CD4-positive, alpha-beta memory T cell (primary cell): ENCODE results near the gene VEPH1. TPM values are rescaled to one million over a fixed set of nuclear protein-coding genes. Genes with fewer than 3 reads are reported as not detected.

Experiments
- CTCF ChIA-PET: fragments of 350-600 bp; sonication (Branson Sonifier 250); formaldehyde crosslinking; loops from one replicate; lab custom pipeline; 2021; ENCODE audit warnings: inconsistent platforms; ENCODE audit not compliant: partially characterized antibody; lab: Charles Lee
- POLR2A ChIA-PET: fragments of 350-600 bp; sonication (Branson Sonifier 250); formaldehyde crosslinking; loops from one replicate; lab custom pipeline; 2021; ENCODE audit not compliant: partially characterized antibody; lab: Charles Lee
- DNase-seq, 5 donors: peaks; one replicate each; pipeline versions ENCODE4 v3.0.0 to v3.0.0-alpha.2; 2020 to 2022; ENCODE audit warnings: mixed read lengths in 1 of 5
- H3K27ac ChIP-seq: one replicate; pipeline ENCODE4 v1.7.0; 2013; ENCODE audit warnings: low read depth, low read length
- H3K27me3 ChIP-seq: 2 replicates; pipeline ENCODE4 v1.7.0; 2013; ENCODE audit warnings: mild to moderate bottlenecking, low read length, moderate library complexity; ENCODE audit not compliant: insufficient read depth
- H3K36me3 ChIP-seq: 2 replicates; pipeline ENCODE4 v1.7.0; 2013; ENCODE audit warnings: mild to moderate bottlenecking, low read length, moderate library complexity; ENCODE audit not compliant: insufficient read depth
- H3K4me1 ChIP-seq: 2 replicates; pipeline ENCODE4 v1.7.0; 2013; ENCODE audit warnings: mild to moderate bottlenecking, low read length, moderate library complexity; ENCODE audit not compliant: insufficient read depth
- H3K4me3 ChIP-seq, 2 donors: one replicate each; pipeline ENCODE4 v1.7.0; 2013; ENCODE audit warnings: low read length in 2 of 2, mild to moderate bottlenecking in 1 of 2
- H3K9me3 ChIP-seq, 2 donors: one replicate each; pipeline ENCODE4 v1.7.0; 2013; ENCODE audit warnings: low read length in 2 of 2, control low read depth in 1 of 2; ENCODE audit not compliant: control insufficient read depth in 1 of 2
- H3K27ac Mint-ChIP-seq, 7 donors: one replicate each; pipeline ENCODE4 v1.8.0; 2020 to 2021; ENCODE audit warnings: mixed read lengths in 7 of 7, mild to moderate bottlenecking in 6 of 7, inconsistent platforms in 3 of 7, moderate library complexity in 3 of 7
- H3K27me3 Mint-ChIP-seq, 2 donors: one replicate each; pipeline ENCODE4 v1.8.0; 2020 to 2021; ENCODE audit warnings: mixed read lengths in 2 of 2
- H3K36me3 Mint-ChIP-seq, 2 donors: one replicate each; pipeline ENCODE4 v1.8.0; 2020 to 2021; ENCODE audit warnings: mixed read lengths in 2 of 2, inconsistent platforms in 1 of 2, mild to moderate bottlenecking in 1 of 2
- H3K4me1 Mint-ChIP-seq, 4 donors: one replicate each; pipeline ENCODE4 v1.8.0; 2020 to 2021; ENCODE audit warnings: mixed read lengths in 4 of 4, mild to moderate bottlenecking in 1 of 4
- H3K4me3 Mint-ChIP-seq, 8 donors: one replicate each; pipeline ENCODE4 v1.8.0; 2020 to 2021; ENCODE audit warnings: mixed read lengths in 8 of 8, mild to moderate bottlenecking in 7 of 8, moderate library complexity in 6 of 8, inconsistent platforms in 3 of 8
- H3K9me3 Mint-ChIP-seq, 8 donors: one replicate each; pipeline ENCODE4 v1.8.0; 2020 to 2021; ENCODE audit warnings: mixed read lengths in 8 of 8, mild to moderate bottlenecking in 5 of 8, inconsistent platforms in 3 of 8, moderate library complexity in 1 of 8
- intact Hi-C: fragments of 100-400 bp; cut with micrococcal nuclease; formaldehyde crosslinking; loops from one replicate; pipeline ENCODE4 v1.15.1; 2023
- polyA plus RNA-seq, 2 donors: library from polyadenylated mRNA; unstranded; fragments of 300-500 nt; fragmentation: Illumina TruSeq; gene quantifications; one replicate each; pipeline ENCODE4 v1.2.3, GENCODE V29; 2021
- total RNA-seq, 2 experiments: library from RNA; stranded (reverse); gene quantifications; one replicate each; pipeline ENCODE4 v1.2.3, GENCODE V29; 2021

VEPH1 gene
- total and polyA plus RNA-seq, 4 experiments from 2014 or later, result not detected

DNA sequence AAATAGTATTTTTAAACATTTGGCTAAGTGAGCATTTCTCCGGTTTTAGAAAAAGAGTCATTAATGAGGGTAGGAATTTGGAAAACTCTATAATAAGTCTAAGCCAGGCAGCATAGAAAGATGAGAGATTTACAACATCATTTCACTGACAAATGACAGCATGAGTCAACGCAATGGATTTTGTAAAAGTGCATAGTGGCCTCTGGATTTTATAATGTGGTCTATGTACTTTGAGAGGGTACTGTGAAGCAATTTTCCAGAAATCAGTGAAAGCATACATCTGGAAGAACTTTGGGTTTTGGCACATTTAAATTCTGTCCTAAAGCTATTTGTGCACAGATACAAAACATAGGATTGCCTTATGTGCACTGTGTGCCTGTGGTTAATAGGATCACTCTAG lies 212.4 kb downstream of the VEPH1 start:
- no peaks in the 10 kb centered on the region for H3K9me3 Mint-ChIP-seq
- Histone ChIP-seq H3K36me3 (no peaks in the 10 kb centered on the region), H3K27ac (no peak overlapping the region), H3K9me3 (no peaks in the 10 kb centered on the region), H3K4me1 (no peaks in the 10 kb centered on the region), H3K4me3 (no peak overlapping the region), H3K27me3 (no peaks in the 10 kb centered on the region)
- H3K27me3 Mint-ChIP-seq, result no peaks in the 10 kb centered on the region
- peaks cover 0 to 15% of the 10 kb centered on the region in 2 donors for H3K36me3 Mint-ChIP-seq
- H3K27ac Mint-ChIP-seq, result no peak overlapping the region
- DNase-seq, result no peak
- POLR2A ChIA-PET, result no interaction called here
- H3K4me3 Mint-ChIP-seq, result no peak overlapping the region
- intact Hi-C loops, result no loop called here
- CTCF ChIA-PET, result no interaction called here
- H3K4me1 Mint-ChIP-seq, result no peaks in the 10 kb centered on the region

DNA sequence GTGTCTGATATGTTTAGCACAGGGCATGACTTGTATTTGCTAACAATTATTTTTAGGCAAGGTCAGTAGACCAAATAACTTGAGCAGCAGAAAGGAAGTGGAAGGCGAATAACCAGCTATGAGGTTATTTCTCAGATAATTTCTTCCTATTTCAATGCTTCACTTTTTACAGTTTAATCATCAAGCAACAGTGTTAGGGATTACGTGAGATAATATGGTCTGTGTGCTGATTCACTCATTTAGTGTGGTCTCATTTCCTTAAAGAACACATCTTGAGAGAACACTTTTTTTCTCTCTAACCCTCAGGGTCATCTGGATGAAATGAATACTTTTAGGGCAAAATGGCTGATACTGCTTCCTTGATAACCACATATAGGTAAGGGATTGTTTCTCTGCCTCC lies 217.2 kb downstream of the VEPH1 start:
- POLR2A ChIA-PET, result no interaction called here
- Histone ChIP-seq H3K4me3 (no peak overlapping the region), H3K27ac (no peak overlapping the region), H3K27me3 (no peaks in the 10 kb centered on the region), H3K9me3 (no peaks in the 10 kb centered on the region), H3K36me3 (no peaks in the 10 kb centered on the region), H3K4me1 (no peaks in the 10 kb centered on the region)
- CTCF ChIA-PET, result no interaction called here
- Mint-ChIP-seq H3K9me3 (no peaks in the 10 kb centered on the region), H3K27ac (no peak overlapping the region), H3K27me3 (no peaks in the 10 kb centered on the region), H3K36me3 (peaks cover 0 to 15% of the 10 kb centered on the region in 2 donors), H3K4me3 (no peak overlapping the region), H3K4me1 (peaks cover 0 to under 1% (median 0%) of the 10 kb centered on the region in 4 donors)
- intact Hi-C loops, result no loop called here
- no peak for DNase-seq

DNA sequence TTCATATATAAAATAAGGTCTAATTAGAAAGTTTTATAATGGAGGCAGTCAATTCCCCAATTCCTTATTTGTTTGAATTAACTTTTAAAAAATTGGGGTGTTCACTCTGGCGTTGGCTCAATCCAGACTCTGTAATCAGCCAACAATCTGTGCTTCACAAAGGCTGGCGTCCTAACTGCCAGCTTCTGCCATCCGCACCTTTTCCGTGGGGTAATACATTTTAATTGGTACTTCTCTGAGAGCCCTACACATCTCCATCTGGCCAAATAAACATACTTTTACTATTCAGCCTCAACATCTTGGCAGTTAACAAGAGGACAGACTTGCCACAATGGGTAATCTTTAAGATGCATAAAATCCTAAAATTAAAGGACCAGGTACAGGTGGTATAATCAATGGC lies 218.1 kb downstream of the VEPH1 start:
- no peaks in the 10 kb centered on the region for H3K27me3 Mint-ChIP-seq

DNA sequence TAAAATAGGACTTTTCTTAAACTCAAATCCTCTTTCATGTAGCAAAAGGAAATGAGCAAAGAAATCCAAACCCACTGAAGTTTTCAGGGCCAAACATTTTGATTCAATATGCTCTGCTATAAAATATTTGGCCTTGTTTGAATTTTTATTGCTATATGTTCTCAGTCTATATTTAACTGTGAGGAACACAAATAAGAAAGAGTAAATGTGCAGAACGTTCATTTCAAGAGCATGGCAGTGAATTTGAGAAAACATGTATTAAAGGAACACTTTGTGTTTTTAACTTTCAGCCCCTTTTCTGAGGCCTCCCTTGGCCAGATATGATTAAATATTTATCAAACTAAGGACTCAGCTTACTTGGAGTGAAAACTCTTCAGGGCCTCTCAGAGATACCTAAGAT lies 218.5 kb downstream of the VEPH1 start:
- Mint-ChIP-seq H3K4me3 (no peak overlapping the region), H3K36me3 (peaks cover 0 to 15% of the 10 kb centered on the region in 2 donors), H3K4me1 (peaks cover 0 to 2% (median 0%) of the 10 kb centered on the region in 4 donors), H3K27ac (no peak overlapping the region), H3K9me3 (no peaks in the 10 kb centered on the region), H3K27me3 (no peaks in the 10 kb centered on the region)
- ChIA-PET CTCF (no interaction called here), POLR2A (no interaction called here)
- Histone ChIP-seq H3K9me3 (no peaks in the 10 kb centered on the region), H3K4me1 (no peaks in the 10 kb centered on the region), H3K36me3 (no peaks in the 10 kb centered on the region), H3K27me3 (no peaks in the 10 kb centered on the region), H3K4me3 (no peak overlapping the region), H3K27ac (no peak overlapping the region)
- no peak for DNase-seq
- intact Hi-C loops, result no loop called here

More for the DNA sequence above, 218.1 kb downstream of the VEPH1 start:
- Histone ChIP-seq H3K36me3 (no peaks in the 10 kb centered on the region), H3K9me3 (no peaks in the 10 kb centered on the region), H3K4me1 (no peaks in the 10 kb centered on the region), H3K27ac (no peak overlapping the region), H3K4me3 (no peak overlapping the region), H3K27me3 (no peaks in the 10 kb centered on the region)
- POLR2A ChIA-PET, result no interaction called here
- intact Hi-C loops, result no loop called here
- no peaks in the 10 kb centered on the region for H3K9me3 Mint-ChIP-seq
- H3K4me1 Mint-ChIP-seq, result peaks cover 0 to 2% (median 0%) of the 10 kb centered on the region in 4 donors
- peaks cover 0 to 15% of the 10 kb centered on the region in 2 donors for H3K36me3 Mint-ChIP-seq
- no peak overlapping the region for H3K27ac Mint-ChIP-seq
- DNase-seq, result no peak
- no peak overlapping the region for H3K4me3 Mint-ChIP-seq
- CTCF ChIA-PET, result no interaction called here

DNA sequence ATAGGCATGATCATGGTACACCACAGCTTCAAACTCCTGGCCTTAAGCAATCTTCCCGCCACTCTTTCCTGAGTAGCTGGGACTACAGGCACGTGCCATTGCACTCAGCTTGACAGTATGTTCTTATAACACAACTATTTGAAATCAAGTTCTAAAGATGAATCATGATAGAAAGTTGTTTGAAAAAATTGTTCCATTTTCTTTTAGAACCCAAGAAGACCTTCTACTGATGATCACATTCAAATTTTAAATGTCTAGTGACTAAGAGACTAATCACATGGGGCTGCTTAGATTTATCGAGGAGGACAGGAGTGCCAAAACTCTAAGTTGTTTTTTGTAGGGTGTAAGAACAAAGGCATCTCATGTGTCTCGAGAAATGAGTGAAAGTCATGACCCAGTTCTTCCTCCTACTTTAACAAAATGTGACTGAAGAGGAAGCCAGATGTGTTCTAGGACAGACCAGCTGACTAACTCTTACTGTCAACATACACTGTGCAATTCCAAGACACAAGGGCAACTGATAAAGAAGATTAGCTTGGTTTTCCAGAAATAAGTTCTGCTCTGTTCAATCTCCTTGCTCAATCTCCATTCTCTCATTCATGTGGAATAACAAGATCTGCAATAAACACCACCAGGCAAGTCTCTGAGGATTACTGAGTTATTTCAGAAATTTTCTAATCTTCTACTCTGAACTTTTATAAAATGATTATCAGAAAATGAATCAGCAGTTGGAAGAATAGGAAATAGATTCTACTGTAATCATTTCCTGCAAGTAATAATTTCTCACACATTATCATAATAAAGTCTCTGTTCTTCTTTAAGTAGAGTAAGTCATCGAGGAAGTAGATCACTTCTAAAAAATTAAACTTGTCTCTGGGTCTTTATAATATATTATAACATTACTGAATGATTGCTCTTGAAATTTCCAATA lies 220.7 kb downstream of the VEPH1 start:
- CTCF ChIA-PET, result no interaction called here
- Histone ChIP-seq H3K9me3 (no peaks in the 10 kb centered on the region), H3K27me3 (no peaks in the 10 kb centered on the region), H3K4me3 (no peak overlapping the region), H3K36me3 (no peaks in the 10 kb centered on the region), H3K27ac (no peak overlapping the region), H3K4me1 (no peaks in the 10 kb centered on the region)
- intact Hi-C loops, result no loop called here
- H3K4me1 Mint-ChIP-seq, result peaks cover 0 to 2% (median 0%) of the 10 kb centered on the region in 4 donors
- H3K4me3 Mint-ChIP-seq, result no peak overlapping the region
- H3K9me3 Mint-ChIP-seq, result no peaks in the 10 kb centered on the region
- H3K36me3 Mint-ChIP-seq, result peaks cover 0 to 5% of the 10 kb centered on the region in 2 donors
- H3K27me3 Mint-ChIP-seq, result no peaks in the 10 kb centered on the region
- POLR2A ChIA-PET, result no interaction called here
- no peak overlapping the region for H3K27ac Mint-ChIP-seq
- DNase-seq, result no peak

DNA sequence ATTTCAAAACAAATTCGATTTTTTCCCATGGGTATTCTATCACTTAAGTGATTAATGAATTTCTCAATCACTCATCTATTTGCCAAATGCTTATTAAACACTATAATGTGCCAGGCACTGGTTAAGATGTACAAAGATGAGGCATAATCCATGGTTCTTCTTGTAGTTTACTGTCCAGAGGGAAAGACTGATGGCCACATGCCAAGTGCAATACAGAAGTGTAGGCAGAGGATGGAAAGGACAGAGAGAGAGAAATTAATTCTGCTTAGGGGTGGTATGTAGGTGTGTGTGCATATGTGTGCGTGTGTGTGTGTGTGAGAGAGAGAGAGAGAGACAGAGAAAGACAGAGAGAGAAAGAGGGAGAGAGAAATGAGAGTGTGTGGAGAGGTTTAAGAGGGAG lies 222.4 kb downstream of the VEPH1 start:
- no peaks in the 10 kb centered on the region for H3K27me3 ChIP-seq
- DNase-seq, result no peak
- Mint-ChIP-seq H3K4me3 (no peak overlapping the region), H3K27me3 (no peaks in the 10 kb centered on the region), H3K27ac (no peak overlapping the region), H3K36me3 (no peaks in the 10 kb centered on the region), H3K4me1 (peaks cover 0 to 2% (median 0%) of the 10 kb centered on the region in 4 donors), H3K9me3 (no peaks in the 10 kb centered on the region)
- no peak overlapping the region for H3K27ac ChIP-seq
- intact Hi-C loops, result no loop called here
- ChIA-PET POLR2A (no interaction called here), CTCF (no interaction called here)
- no peaks in the 10 kb centered on the region for H3K9me3 ChIP-seq
- no peak overlapping the region for H3K4me3 ChIP-seq
- no peaks in the 10 kb centered on the region for H3K4me1 ChIP-seq
- H3K36me3 ChIP-seq, result no peaks in the 10 kb centered on the region

DNA sequence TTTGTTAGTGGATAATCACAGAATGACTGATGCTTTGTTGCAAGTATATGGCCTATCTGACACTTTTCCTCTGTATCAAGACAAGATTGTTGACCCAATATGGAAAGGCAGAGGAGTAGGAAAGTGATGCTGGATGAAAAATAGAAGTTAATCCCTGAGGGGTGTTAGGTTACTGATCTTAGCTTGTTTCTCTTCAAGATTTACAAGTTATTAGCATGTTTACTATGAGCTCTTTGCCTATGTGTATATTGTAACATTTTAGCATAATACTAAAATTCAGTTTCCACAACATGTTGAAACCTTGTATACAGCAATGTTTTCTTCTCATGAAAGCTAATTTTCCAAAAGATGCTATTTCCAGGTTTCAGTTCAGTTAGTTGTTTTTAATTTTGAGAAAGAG lies 222.9 kb downstream of the VEPH1 start:
- H3K4me3 Mint-ChIP-seq, result no peak overlapping the region
- no peaks in the 10 kb centered on the region for H3K36me3 Mint-ChIP-seq
- Histone ChIP-seq H3K27me3 (no peaks in the 10 kb centered on the region), H3K4me1 (no peaks in the 10 kb centered on the region), H3K9me3 (no peaks in the 10 kb centered on the region), H3K36me3 (no peaks in the 10 kb centered on the region), H3K4me3 (no peak overlapping the region), H3K27ac (no peak overlapping the region)
- intact Hi-C loops, result no loop called here
- CTCF ChIA-PET, result no interaction called here
- H3K9me3 Mint-ChIP-seq, result no peaks in the 10 kb centered on the region
- no peak overlapping the region for H3K27ac Mint-ChIP-seq
- POLR2A ChIA-PET, result no interaction called here
- H3K4me1 Mint-ChIP-seq, result peaks cover 0 to 2% (median 0%) of the 10 kb centered on the region in 4 donors
- no peak for DNase-seq
- no peaks in the 10 kb centered on the region for H3K27me3 Mint-ChIP-seq
